ENCODE measurements around the gene NFATC3. TPM values are rescaled to one million over a fixed set of nuclear protein-coding genes. Genes with fewer than 3 reads are reported as not detected.

Gene NFATC3
- total and polyA plus RNA-seq, 4 donors = 9.7 to 21.2 (median 16.8) TPM

DNA sequence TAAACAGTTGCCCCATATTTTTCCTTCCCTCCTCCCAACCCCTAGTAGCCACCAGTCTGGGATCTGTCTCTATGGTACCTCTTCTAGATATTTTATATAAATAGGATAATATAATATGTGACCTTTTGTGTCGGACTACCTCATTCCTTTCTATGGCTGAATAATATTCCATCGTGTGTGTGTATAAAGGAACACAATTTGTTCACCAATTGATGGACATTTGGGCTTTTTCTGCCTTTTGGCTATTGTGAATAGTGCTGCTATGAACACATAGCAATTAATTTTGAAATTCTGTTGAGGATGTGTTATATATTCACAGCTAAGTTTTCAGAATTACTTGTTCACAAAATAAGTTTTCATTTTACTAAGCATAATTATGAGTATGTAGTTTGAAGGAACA is 2.5 kb downstream of the NFATC3 start:
- H3K4me3 ChIP-seq (ENCODE audit: low read depth in 1 of 3, low read length in 3 of 3) = peak overlapping the region in 1 of 3 donors; percentile 8
- no peak overlapping the region for H3K9ac ChIP-seq (ENCODE audit: low read depth in 1 of 2, low read length in 2 of 2)
- H3K9me3 ChIP-seq (ENCODE audit: control insufficient read depth in 4 of 4, low read length in 3 of 4) = no peaks in the 10 kb centered on the region
- peaks cover 11 to 56% (median 34%) of the 10 kb centered on the region in 4 donors for H3K4me1 ChIP-seq (ENCODE audit: control insufficient read depth in 4 of 4, insufficient read depth in 4 of 4, low read length in 3 of 4)
- H3K36me3 ChIP-seq (ENCODE audit: control insufficient read depth in 4 of 4, insufficient read depth in 3 of 4, low read depth in 1 of 4, low read length in 3 of 4) = no peaks in the 10 kb centered on the region
- TF ChIP-seq EGR1 (IDR thresholded peaks at IDR 0.05; ENCODE audit: low read depth in 2 of 2) (no peak), HNF4G (IDR thresholded peaks at IDR 0.05) (no peak), NR2F2 (IDR thresholded peaks at IDR 0.05) (no peak), RXRA (IDR thresholded peaks at IDR 0.05) (no peak), RAD21 (IDR thresholded peaks at IDR 0.05) (no peak), JUND (IDR thresholded peaks at IDR 0.05) (no peak), FOXA1 (IDR thresholded peaks at IDR 0.05) (no peak), GABPA (IDR thresholded peaks at IDR 0.05 in 1 of 2, conservative IDR thresholded peaks at IDR 0.05 in 1 of 2) (no peak), YY1 (IDR thresholded peaks at IDR 0.05) (no peak), HNF4A (conservative IDR thresholded peaks at IDR 0.05) (no peak), SP1 (IDR thresholded peaks at IDR 0.05) (no peak)
- TF ChIP-seq, protein P1, sequence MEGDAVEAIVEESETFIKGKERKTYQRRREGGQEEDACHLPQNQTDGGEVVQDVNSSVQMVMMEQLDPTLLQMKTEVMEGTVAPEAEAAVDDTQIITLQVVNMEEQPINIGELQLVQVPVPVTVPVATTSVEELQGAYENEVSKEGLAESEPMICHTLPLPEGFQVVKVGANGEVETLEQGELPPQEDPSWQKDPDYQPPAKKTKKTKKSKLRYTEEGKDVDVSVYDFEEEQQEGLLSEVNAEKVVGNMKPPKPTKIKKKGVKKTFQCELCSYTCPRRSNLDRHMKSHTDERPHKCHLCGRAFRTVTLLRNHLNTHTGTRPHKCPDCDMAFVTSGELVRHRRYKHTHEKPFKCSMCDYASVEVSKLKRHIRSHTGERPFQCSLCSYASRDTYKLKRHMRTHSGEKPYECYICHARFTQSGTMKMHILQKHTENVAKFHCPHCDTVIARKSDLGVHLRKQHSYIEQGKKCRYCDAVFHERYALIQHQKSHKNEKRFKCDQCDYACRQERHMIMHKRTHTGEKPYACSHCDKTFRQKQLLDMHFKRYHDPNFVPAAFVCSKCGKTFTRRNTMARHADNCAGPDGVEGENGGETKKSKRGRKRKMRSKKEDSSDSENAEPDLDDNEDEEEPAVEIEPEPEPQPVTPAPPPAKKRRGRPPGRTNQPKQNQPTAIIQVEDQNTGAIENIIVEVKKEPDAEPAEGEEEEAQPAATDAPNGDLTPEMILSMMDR (IDR thresholded peaks at IDR 0.05; ENCODE audit: low read depth, low read length, missing input control) = no peak
- TF ChIP-seq, protein P2, sequence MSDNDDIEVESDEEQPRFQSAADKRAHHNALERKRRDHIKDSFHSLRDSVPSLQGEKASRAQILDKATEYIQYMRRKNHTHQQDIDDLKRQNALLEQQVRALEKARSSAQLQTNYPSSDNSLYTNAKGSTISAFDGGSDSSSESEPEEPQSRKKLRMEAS (IDR thresholded peaks at IDR 0.05) = no peak
- TF ChIP-seq, protein P3, sequence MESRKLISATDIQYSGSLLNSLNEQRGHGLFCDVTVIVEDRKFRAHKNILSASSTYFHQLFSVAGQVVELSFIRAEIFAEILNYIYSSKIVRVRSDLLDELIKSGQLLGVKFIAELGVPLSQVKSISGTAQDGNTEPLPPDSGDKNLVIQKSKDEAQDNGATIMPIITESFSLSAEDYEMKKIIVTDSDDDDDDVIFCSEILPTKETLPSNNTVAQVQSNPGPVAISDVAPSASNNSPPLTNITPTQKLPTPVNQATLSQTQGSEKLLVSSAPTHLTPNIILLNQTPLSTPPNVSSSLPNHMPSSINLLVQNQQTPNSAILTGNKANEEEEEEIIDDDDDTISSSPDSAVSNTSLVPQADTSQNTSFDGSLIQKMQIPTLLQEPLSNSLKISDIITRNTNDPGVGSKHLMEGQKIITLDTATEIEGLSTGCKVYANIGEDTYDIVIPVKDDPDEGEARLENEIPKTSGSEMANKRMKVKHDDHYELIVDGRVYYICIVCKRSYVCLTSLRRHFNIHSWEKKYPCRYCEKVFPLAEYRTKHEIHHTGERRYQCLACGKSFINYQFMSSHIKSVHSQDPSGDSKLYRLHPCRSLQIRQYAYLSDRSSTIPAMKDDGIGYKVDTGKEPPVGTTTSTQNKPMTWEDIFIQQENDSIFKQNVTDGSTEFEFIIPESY (IDR thresholded peaks at IDR 0.05) = no peak
- DNase-seq (ENCODE audit: low spot score) = no peak
- WGBS = 77% methylated on average over 2 of the region's 2 CpGs
- no peaks in the 10 kb centered on the region for H3K27me3 ChIP-seq (ENCODE audit: control insufficient read depth in 4 of 4, insufficient read depth in 4 of 4, low read length in 3 of 4)
- H3K27ac ChIP-seq (ENCODE audit: low read depth in 1 of 2, low read length in 2 of 2) = no peak overlapping the region

DNA sequence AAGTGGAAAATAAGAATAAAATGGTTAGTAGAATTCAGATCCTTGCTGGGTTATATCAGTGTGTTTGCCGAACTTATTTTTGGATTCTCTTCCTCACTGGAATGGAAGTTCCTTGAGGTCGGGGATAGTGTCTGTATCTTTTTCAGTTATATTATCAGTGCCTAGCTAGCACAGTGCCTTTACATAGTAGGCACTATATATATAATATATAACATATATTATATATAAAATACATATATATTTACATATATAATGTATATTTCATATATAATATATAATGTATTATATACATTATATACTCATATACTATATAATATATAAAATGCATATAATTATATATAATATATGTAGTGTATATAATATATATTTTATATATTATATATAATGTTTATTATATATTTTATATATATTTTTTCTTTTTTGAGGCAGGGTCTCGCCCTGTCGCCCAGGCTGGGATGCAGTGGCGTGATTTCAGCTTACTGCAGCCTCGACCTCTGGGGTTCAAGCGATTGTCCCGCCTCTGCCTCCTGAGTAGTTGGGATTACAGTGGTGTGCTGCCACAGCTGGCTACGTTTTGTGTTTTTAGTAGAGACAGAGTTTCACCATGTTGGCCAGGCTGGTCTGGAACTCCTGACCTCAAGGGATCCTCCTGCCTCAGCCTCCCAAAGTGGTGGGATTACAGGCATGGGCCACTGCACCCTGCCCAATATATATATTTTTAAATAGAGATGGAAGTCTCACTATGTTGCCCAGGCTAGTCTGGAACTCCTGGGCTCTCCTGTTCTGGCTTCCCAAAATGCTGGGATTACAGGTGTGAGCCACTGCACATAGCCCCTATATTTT is 3.2 kb downstream of the NFATC3 start:
- no peak overlapping the region for H3K9ac ChIP-seq (ENCODE audit: low read depth in 1 of 2, low read length in 2 of 2)
- no peak overlapping the region for H3K4me3 ChIP-seq (ENCODE audit: low read depth in 1 of 3, low read length in 3 of 3)

More for the DNA sequence above, 3.2 kb downstream of the NFATC3 start:
- Histone ChIP-seq H3K4me1 (ENCODE audit: control insufficient read depth in 4 of 4, insufficient read depth in 4 of 4, low read length in 3 of 4) (peaks cover 13 to 60% (median 35%) of the 10 kb centered on the region in 4 donors), H3K9me3 (ENCODE audit: control insufficient read depth in 4 of 4, low read length in 3 of 4) (no peaks in the 10 kb centered on the region), H3K36me3 (ENCODE audit: control insufficient read depth in 4 of 4, insufficient read depth in 3 of 4, low read depth in 1 of 4, low read length in 3 of 4) (no peaks in the 10 kb centered on the region), H3K27ac (ENCODE audit: low read depth in 1 of 2, low read length in 2 of 2) (no peak overlapping the region), H3K27me3 (ENCODE audit: control insufficient read depth in 4 of 4, insufficient read depth in 4 of 4, low read length in 3 of 4) (no peaks in the 10 kb centered on the region)
- TF ChIP-seq NR2F2 (IDR thresholded peaks at IDR 0.05) (no peak), JUND (IDR thresholded peaks at IDR 0.05) (no peak), SP1 (IDR thresholded peaks at IDR 0.05) (no peak), EGR1 (IDR thresholded peaks at IDR 0.05; ENCODE audit: low read depth in 2 of 2) (no peak), GABPA (IDR thresholded peaks at IDR 0.05 in 1 of 2, conservative IDR thresholded peaks at IDR 0.05 in 1 of 2) (no peak), FOXA2 (IDR thresholded peaks at IDR 0.05) (no peak), TAF1 (conservative IDR thresholded peaks at IDR 0.05) (no peak), RAD21 (IDR thresholded peaks at IDR 0.05) (no peak), FOXA1 (IDR thresholded peaks at IDR 0.05) (no peak)
- TF ChIP-seq, protein P2 (IDR thresholded peaks at IDR 0.05) = no peak
- no peak for DNase-seq (ENCODE audit: low spot score)
- 88% methylated on average over 9 of the region's 9 CpGs for WGBS

Data from liver (tissue), 9 donors.